Peyer's patch (tissue), 4 donors: Measurements from ENCODE around the gene SMG1.

Experiments used
- POLR2A ChIP-seq, 2 donors: fragments of 450-650 bp; IDR thresholded peaks; one replicate each; pipeline ENCODE4 v1.5.1; 2017; ENCODE audit warnings: antibody characterized with exemption in 2 of 2, mild to moderate bottlenecking in 2 of 2, moderate library complexity in 2 of 2
- TF ChIP-seq, protein P1 (sequence below), 6 experiments: fragments of 450-650 bp in 4 of 6; fragments of 200-600 bp in 2 of 6; sonication (generic) in 1 of 6; IDR thresholded peaks; one replicate each; pipeline ENCODE4 v1.5.1; 2017 to 2019; ENCODE audit warnings: antibody characterized with exemption in 6 of 6, mild to moderate bottlenecking in 3 of 6, moderate library complexity in 1 of 6

DNA sequence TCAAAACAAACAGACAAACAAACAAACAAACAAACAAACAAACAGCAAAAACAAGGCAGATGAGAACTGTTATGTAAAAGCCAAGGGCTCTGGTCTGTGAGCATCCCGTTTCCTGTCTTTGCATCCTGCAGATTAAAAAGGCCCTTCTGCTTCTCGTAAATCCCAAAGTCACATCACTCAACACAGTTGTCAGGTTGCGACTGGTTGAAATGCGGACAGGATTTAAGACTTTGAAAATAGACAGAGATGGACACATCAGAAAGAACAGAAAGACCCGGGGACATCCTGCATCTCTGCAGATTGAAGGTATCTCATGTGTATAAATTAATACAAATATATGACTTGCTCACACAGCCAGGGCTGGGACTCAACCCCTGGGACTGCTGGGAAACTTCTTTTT is 39.3 kb upstream of the SMG1 start:
- TF ChIP-seq, protein P1, sequence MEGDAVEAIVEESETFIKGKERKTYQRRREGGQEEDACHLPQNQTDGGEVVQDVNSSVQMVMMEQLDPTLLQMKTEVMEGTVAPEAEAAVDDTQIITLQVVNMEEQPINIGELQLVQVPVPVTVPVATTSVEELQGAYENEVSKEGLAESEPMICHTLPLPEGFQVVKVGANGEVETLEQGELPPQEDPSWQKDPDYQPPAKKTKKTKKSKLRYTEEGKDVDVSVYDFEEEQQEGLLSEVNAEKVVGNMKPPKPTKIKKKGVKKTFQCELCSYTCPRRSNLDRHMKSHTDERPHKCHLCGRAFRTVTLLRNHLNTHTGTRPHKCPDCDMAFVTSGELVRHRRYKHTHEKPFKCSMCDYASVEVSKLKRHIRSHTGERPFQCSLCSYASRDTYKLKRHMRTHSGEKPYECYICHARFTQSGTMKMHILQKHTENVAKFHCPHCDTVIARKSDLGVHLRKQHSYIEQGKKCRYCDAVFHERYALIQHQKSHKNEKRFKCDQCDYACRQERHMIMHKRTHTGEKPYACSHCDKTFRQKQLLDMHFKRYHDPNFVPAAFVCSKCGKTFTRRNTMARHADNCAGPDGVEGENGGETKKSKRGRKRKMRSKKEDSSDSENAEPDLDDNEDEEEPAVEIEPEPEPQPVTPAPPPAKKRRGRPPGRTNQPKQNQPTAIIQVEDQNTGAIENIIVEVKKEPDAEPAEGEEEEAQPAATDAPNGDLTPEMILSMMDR (IDR thresholded peaks at IDR 0.05): no peak
- TF ChIP-seq POLR2A (IDR thresholded peaks at IDR 0.05): no peak
